ENCODE results near the gene SIRT2. TPM values are rescaled to one million over a fixed set of nuclear protein-coding genes. Genes with fewer than 3 reads are reported as not detected.

SIRT2 gene
- total RNA-seq, 1 experiment from 2014 or later, result 37.4 TPM

- intact Hi-C loops (cut with micrococcal nuclease), result no loop called here
- no peaks in the 10 kb centered on the region for H3K9me3 Mint-ChIP-seq (ENCODE audit: unreplicated experiment)
- no peaks in the 10 kb centered on the region for H3K36me3 Mint-ChIP-seq (ENCODE audit: insufficient read depth, unreplicated experiment)
- TF ChIP-seq, protein P1, sequence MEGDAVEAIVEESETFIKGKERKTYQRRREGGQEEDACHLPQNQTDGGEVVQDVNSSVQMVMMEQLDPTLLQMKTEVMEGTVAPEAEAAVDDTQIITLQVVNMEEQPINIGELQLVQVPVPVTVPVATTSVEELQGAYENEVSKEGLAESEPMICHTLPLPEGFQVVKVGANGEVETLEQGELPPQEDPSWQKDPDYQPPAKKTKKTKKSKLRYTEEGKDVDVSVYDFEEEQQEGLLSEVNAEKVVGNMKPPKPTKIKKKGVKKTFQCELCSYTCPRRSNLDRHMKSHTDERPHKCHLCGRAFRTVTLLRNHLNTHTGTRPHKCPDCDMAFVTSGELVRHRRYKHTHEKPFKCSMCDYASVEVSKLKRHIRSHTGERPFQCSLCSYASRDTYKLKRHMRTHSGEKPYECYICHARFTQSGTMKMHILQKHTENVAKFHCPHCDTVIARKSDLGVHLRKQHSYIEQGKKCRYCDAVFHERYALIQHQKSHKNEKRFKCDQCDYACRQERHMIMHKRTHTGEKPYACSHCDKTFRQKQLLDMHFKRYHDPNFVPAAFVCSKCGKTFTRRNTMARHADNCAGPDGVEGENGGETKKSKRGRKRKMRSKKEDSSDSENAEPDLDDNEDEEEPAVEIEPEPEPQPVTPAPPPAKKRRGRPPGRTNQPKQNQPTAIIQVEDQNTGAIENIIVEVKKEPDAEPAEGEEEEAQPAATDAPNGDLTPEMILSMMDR (IDR thresholded peaks at IDR 0.05; ENCODE audit: unreplicated experiment), result no peak
- H3K27ac Mint-ChIP-seq (ENCODE audit: low read depth, unreplicated experiment), result no peak overlapping the region
- BruUV-seq (replicated peaks), result no TSS peak
- ChIA-PET POLR2A (no interaction called here), CTCF (interaction anchor here (0.7 to 1.4 kb wide), 2 partner anchors 17 to 252 kb away, joined by 3 to 5 read pairs; no protein-coding TSS in a partner anchor)
- no peak overlapping the region for H3K4me3 Mint-ChIP-seq (ENCODE audit: unreplicated experiment)
- no peak for DNase-seq (ENCODE audit: unreplicated experiment)
- peaks cover 5% of the 10 kb centered on the region for H3K4me1 Mint-ChIP-seq (ENCODE audit: insufficient read depth, unreplicated experiment)
- H3K27me3 Mint-ChIP-seq (ENCODE audit: insufficient read depth, unreplicated experiment), result no peaks in the 10 kb centered on the region
Observed at GRCh38 chr19:38870612-38871011, 28.8 kb downstream of the SIRT2 start.

DNA sequence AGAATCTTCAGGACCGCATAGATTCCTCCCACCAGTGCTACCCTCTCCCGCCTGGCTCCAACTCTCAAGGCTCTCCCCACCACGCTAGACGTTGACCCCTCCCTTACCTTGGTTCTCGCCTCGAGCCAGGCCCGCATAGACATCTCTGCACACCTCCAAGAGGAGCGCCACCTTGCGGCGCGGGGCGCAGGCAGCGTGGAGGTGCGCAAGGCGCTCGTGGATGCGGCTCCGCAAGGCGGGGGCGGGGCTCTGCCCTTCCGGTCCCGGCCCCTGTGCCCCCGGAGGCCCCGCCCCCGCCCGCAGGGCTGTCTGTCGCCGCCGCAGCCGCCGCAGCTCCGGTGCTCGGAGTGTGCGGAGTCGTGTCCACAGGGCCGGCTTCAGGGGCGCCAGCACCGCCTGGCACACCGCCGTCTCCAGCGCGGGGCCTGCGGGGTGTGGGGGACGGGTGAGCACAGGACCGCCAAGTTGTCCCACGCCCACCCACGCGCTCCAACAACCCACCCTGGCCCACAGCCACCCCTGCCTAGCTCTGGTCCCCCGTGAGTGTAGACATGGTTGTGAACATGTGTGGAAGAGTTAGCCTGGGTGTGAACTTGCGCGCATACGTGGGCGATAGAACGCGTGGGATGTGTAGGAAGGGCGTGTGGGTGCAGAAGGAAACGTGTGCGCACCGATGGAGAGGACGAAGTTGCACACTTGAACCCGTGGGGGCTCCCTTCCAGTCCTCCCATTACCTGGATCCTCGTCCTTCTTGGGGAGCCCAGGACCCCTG, 29.4 kb downstream of the SIRT2 start:
- DNase-seq (ENCODE audit: unreplicated experiment), result peak; percentile 39
- H3K27ac Mint-ChIP-seq (ENCODE audit: low read depth, unreplicated experiment), result no peak overlapping the region
- POLR2A ChIA-PET, result no interaction called here
- CTCF ChIA-PET, result interaction anchor here (0.7 to 1.4 kb wide), 2 partner anchors 17 to 252 kb away, joined by 3 to 5 read pairs; no protein-coding TSS in a partner anchor
- no peaks in the 10 kb centered on the region for H3K36me3 Mint-ChIP-seq (ENCODE audit: insufficient read depth, unreplicated experiment)
- peak overlapping the region; percentile 50 for H3K4me3 Mint-ChIP-seq (ENCODE audit: unreplicated experiment)
- H3K4me1 Mint-ChIP-seq (ENCODE audit: insufficient read depth, unreplicated experiment), result peaks cover 5% of the 10 kb centered on the region
- intact Hi-C loops (cut with micrococcal nuclease), result no loop called here
- TF ChIP-seq, protein P1 (IDR thresholded peaks at IDR 0.05; ENCODE audit: unreplicated experiment), result peak; percentile 41
- no peaks in the 10 kb centered on the region for H3K27me3 Mint-ChIP-seq (ENCODE audit: insufficient read depth, unreplicated experiment)
- no TSS peak for BruUV-seq (replicated peaks)
- no peaks in the 10 kb centered on the region for H3K9me3 Mint-ChIP-seq (ENCODE audit: unreplicated experiment)

- BruUV-seq (replicated peaks), result no TSS peak
- ChIA-PET CTCF (interaction anchor here (0.7 to 0.9 kb wide), 2 partner anchors 62 to 92 kb away, joined by 4 read pairs; partner anchors contain the start of genes MRPS12 and SARS2), POLR2A (interaction anchor here (0.7 kb wide), 1 partner anchor 58 kb away, joined by 5 read pairs; no protein-coding TSS in a partner anchor)
- Mint-ChIP-seq H3K27me3 (ENCODE audit: insufficient read depth, unreplicated experiment) (no peaks in the 10 kb centered on the region), H3K27ac (ENCODE audit: low read depth, unreplicated experiment) (no peak overlapping the region), H3K4me1 (ENCODE audit: insufficient read depth, unreplicated experiment) (peaks cover 5% of the 10 kb centered on the region), H3K36me3 (ENCODE audit: insufficient read depth, unreplicated experiment) (no peaks in the 10 kb centered on the region), H3K4me3 (ENCODE audit: unreplicated experiment) (peak overlapping the region; percentile 50), H3K9me3 (ENCODE audit: unreplicated experiment) (no peaks in the 10 kb centered on the region)
- intact Hi-C loops (cut with micrococcal nuclease), result no loop called here
- TF ChIP-seq, protein P1 (IDR thresholded peaks at IDR 0.05; ENCODE audit: unreplicated experiment), result no peak
- no peak for DNase-seq (ENCODE audit: unreplicated experiment)
Observed at GRCh38 chr19:38869160-38869835, 30.1 kb downstream of the SIRT2 start.

GRCh38 chr19:38868551-38868950, 30.9 kb downstream of the SIRT2 start:
- DNase-seq (ENCODE audit: unreplicated experiment), result no peak
- Mint-ChIP-seq H3K9me3 (ENCODE audit: unreplicated experiment) (no peaks in the 10 kb centered on the region), H3K27me3 (ENCODE audit: insufficient read depth, unreplicated experiment) (no peaks in the 10 kb centered on the region), H3K27ac (ENCODE audit: low read depth, unreplicated experiment) (no peak overlapping the region), H3K4me1 (ENCODE audit: insufficient read depth, unreplicated experiment) (peaks cover 5% of the 10 kb centered on the region), H3K36me3 (ENCODE audit: insufficient read depth, unreplicated experiment) (no peaks in the 10 kb centered on the region), H3K4me3 (ENCODE audit: unreplicated experiment) (no peak overlapping the region)
- no TSS peak for BruUV-seq (replicated peaks)
- intact Hi-C loops (cut with micrococcal nuclease), result no loop called here
- ChIA-PET CTCF (interaction anchor here (0.6 to 0.9 kb wide), 2 partner anchors 62 to 726 kb away, joined by 4 read pairs; partner anchors contain the start of genes MRPS12 and SARS2), POLR2A (interaction anchor here (0.7 kb wide), 1 partner anchor 59 kb away, joined by 5 read pairs; no protein-coding TSS in a partner anchor)
- TF ChIP-seq, protein P1 (IDR thresholded peaks at IDR 0.05; ENCODE audit: unreplicated experiment), result no peak
